Chondrocyte (in vitro differentiated cells): Measurements from ENCODE around the gene VPS35L. TPM values are rescaled to one million over a fixed set of nuclear protein-coding genes. Genes with fewer than 3 reads are reported as not detected.

ENCODE experiments used
- DNase-seq: peaks from one replicate; pipeline ENCODE4 v3.0.0; 2021; ENCODE audit warnings: mixed read lengths, low spot score
- H3K27ac Mint-ChIP-seq: one replicate; pipeline ENCODE4 v1.8.0; 2021; ENCODE audit warnings: mild to moderate bottlenecking, moderate library complexity, mixed read lengths; ENCODE audit not compliant: unreplicated experiment
- H3K27me3 Mint-ChIP-seq: 2 replicates; pipeline ENCODE4 v1.8.0; 2021; ENCODE audit warnings: low read depth, mixed read lengths
- H3K36me3 Mint-ChIP-seq: 2 replicates; pipeline ENCODE4 v1.8.0; 2021; ENCODE audit warnings: low read depth, mixed read lengths
- H3K4me1 Mint-ChIP-seq: 2 replicates; pipeline ENCODE4 v1.8.0; 2021; ENCODE audit warnings: low read depth, mild to moderate bottlenecking, mixed read lengths
- H3K4me3 Mint-ChIP-seq: one replicate; pipeline ENCODE4 v1.8.0; 2021; ENCODE audit warnings: mild to moderate bottlenecking, moderate library complexity, mixed read lengths; ENCODE audit not compliant: unreplicated experiment
- H3K9me3 Mint-ChIP-seq: 2 replicates; pipeline ENCODE4 v1.8.0; 2021; ENCODE audit warnings: low read depth, mixed read lengths
- total RNA-seq: library from RNA; stranded (reverse); gene quantifications from 3 replicates; pipeline ENCODE4 v1.2.1, GENCODE V29; 2021
- TF ChIP-seq, protein P1 (sequence below): fragments of 200-600 bp; sonication (generic); IDR thresholded peaks from 2 replicates; pipeline ENCODE4 v1.5.0; 2021; ENCODE audit warnings: antibody characterized with exemption, mild to moderate bottlenecking, moderate library complexity

VPS35L gene
- total RNA-seq, 1 donor from 2014 or later: 68.7 TPM

DNA sequence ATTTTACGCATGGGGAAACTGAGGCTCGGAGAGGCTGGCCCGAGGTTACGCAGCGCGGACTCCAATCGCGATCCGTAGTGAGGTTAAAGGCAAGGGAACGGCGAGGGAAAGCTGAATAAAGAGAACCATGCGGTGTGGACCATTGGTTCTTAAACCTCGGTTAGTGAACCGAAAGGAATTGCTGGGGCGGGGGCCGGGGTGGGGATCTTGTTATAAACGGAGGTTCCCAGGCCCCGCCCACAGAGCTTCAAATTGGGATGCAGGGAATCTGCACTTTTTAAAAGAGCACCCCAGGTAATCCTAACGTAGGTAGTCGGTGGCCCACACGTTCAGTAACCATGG lies 163.1 kb downstream of the VPS35L start:
- peak overlapping the region; percentile 87 for H3K4me3 Mint-ChIP-seq
- H3K9me3 Mint-ChIP-seq: no peaks in the 10 kb centered on the region
- no peak for DNase-seq
- peaks cover 10% of the 10 kb centered on the region for H3K36me3 Mint-ChIP-seq
- H3K4me1 Mint-ChIP-seq: peaks cover 19% of the 10 kb centered on the region
- H3K27ac Mint-ChIP-seq: peak overlapping the region; percentile 27
- TF ChIP-seq, protein P1, sequence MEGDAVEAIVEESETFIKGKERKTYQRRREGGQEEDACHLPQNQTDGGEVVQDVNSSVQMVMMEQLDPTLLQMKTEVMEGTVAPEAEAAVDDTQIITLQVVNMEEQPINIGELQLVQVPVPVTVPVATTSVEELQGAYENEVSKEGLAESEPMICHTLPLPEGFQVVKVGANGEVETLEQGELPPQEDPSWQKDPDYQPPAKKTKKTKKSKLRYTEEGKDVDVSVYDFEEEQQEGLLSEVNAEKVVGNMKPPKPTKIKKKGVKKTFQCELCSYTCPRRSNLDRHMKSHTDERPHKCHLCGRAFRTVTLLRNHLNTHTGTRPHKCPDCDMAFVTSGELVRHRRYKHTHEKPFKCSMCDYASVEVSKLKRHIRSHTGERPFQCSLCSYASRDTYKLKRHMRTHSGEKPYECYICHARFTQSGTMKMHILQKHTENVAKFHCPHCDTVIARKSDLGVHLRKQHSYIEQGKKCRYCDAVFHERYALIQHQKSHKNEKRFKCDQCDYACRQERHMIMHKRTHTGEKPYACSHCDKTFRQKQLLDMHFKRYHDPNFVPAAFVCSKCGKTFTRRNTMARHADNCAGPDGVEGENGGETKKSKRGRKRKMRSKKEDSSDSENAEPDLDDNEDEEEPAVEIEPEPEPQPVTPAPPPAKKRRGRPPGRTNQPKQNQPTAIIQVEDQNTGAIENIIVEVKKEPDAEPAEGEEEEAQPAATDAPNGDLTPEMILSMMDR: no peak
- H3K27me3 Mint-ChIP-seq: no peaks in the 10 kb centered on the region

DNA sequence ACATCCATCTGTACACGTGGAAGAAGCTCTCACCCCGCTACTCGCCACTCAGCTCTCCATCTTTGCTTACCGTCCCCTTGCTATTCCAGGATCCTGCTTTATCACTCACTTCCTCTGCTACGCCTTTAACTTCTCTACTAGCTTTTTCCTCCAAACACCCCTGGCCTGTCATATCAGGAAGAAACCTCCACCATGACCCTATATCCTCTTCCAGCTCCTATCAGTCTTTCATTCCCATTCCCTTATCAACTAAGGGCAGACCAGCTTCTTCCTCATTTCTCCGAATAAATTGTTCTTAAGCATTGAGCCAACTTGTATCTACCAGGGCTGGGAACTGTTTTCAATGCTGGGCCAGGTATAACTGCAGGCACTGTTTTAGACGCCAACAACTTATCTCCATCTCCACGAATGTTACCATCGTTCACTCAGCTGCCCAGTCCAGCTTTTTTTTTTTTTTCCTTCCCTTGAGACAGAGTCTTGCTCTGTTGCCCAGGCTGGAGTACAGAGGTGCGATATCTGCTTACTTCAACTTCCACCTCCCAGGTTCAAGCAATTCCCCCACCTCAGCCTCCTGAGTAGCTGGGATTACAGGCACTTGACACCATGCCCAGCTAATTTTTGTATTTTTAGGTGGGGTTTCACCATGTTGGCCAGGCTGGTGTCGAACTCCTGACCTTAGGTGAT lies 166.9 kb downstream of the VPS35L start:
- no peak for DNase-seq
- no peak overlapping the region for H3K27ac Mint-ChIP-seq
- TF ChIP-seq, protein P1: no peak
- H3K9me3 Mint-ChIP-seq: no peaks in the 10 kb centered on the region
- H3K4me3 Mint-ChIP-seq: no peak overlapping the region
- H3K36me3 Mint-ChIP-seq: no peaks in the 10 kb centered on the region
- peaks cover 5% of the 10 kb centered on the region for H3K4me1 Mint-ChIP-seq
- no peaks in the 10 kb centered on the region for H3K27me3 Mint-ChIP-seq

DNA sequence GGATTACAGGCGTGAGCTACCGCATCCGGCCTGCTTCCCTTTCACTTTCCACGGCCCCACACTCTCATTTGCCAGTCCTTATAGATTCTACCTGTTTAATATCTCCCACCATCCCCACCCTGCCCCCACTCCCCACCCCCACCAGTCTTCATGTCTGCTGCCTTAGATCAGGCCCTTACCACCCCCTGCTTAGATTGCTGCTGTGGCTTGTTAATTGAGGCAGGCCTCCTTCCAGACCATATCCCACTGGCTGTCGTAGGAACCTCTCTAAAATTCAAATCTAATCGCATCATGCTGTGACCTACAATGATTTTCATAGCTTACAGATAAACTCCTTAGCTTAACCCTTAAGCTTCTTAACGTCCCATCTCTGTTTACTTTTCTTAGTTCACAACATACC lies 167.5 kb downstream of the VPS35L start:
- TF ChIP-seq, protein P1: no peak
- Mint-ChIP-seq H3K9me3 (no peaks in the 10 kb centered on the region), H3K27ac (no peak overlapping the region), H3K4me3 (no peak overlapping the region), H3K27me3 (no peaks in the 10 kb centered on the region), H3K36me3 (no peaks in the 10 kb centered on the region), H3K4me1 (peaks cover 5% of the 10 kb centered on the region)
- DNase-seq: no peak

DNA sequence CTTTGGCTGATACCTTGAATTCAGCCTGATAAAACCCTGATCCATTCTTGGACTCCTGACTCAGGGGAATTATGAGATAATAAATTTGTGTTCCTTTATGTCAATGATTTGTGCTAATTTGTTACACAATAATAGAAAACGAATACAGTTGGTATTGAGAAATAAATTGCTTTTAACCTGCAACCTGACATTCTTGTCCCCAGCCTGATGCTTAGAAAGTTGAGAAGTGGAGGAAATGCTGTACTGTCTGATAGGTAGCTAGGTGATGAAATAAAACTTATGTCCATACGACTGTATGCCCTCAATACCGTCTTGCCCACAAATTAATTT lies 173.1 kb downstream of the VPS35L start:
- H3K36me3 Mint-ChIP-seq: peaks cover 3% of the 10 kb centered on the region
- no peaks in the 10 kb centered on the region for H3K9me3 Mint-ChIP-seq
- H3K4me1 Mint-ChIP-seq: no peaks in the 10 kb centered on the region
- DNase-seq: no peak
- TF ChIP-seq, protein P1: no peak
- H3K4me3 Mint-ChIP-seq: no peak overlapping the region
- H3K27ac Mint-ChIP-seq: no peak overlapping the region
- H3K27me3 Mint-ChIP-seq: no peaks in the 10 kb centered on the region

DNA sequence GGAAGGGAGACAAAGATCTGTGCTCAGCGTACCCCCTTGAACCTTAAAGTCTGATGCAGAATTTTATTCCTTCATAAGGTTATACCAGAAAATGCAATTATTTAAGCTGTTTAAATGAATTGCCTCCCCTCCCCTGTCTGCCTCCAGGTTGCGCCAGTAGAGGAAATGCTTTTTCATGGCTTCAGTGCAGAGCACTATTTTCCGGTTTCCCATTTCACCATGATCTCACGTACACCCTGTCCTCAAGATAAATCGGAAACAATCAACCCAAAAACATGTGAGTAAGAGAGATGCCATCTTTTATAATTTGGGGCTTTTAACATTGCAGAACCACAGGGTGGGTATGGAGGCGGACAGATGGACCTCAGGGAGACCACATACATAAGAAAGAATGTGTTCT lies 178.0 kb downstream of the VPS35L start:
- Mint-ChIP-seq H3K4me1 (peaks cover 7% of the 10 kb centered on the region), H3K27ac (no peak overlapping the region), H3K27me3 (no peaks in the 10 kb centered on the region), H3K9me3 (no peaks in the 10 kb centered on the region), H3K4me3 (no peak overlapping the region), H3K36me3 (peaks cover 3% of the 10 kb centered on the region)
- DNase-seq: no peak
- TF ChIP-seq, protein P1: no peak
